Measurements from ENCODE around the gene FYN.
"Not testable (repeated sequence)": the region's sequence is repeated elsewhere in the genome, so short reads cannot be mapped to it uniquely, and the experiment has no call there.

FYN gene

GRCh38 chr6:111791415-111791814 lies 81.8 kb downstream of the FYN start:
- DNase-seq (ENCODE audit: low read depth in 2 of 2): no peak

- DNase-seq (ENCODE audit: low read depth in 2 of 2): no peak
Observed at GRCh38 chr6:111789598-111789997, 83.7 kb downstream of the FYN start.

GRCh38 chr6:111788379-111789276 lies 84.6 kb downstream of the FYN start:
- DNase-seq (ENCODE audit: low read depth in 2 of 2): no peak

GRCh38 chr6:111786151-111786550 lies 87.1 kb downstream of the FYN start:
- DNase-seq (ENCODE audit: low read depth in 2 of 2): not testable (repeated sequence)

- no peak for DNase-seq (ENCODE audit: low read depth in 2 of 2)
Observed at GRCh38 chr6:111784433-111784832, 88.8 kb downstream of the FYN start.

GRCh38 chr6:111782887-111783466 lies 90.3 kb downstream of the FYN start:
- DNase-seq (ENCODE audit: low read depth in 2 of 2): no peak

- no peak for DNase-seq (ENCODE audit: low read depth in 2 of 2)
Observed at GRCh38 chr6:111782192-111782809, 91.0 kb downstream of the FYN start.

- DNase-seq (ENCODE audit: low read depth in 2 of 2): no peak
Observed at GRCh38 chr6:111781041-111781708, 92.1 kb downstream of the FYN start.

GRCh38 chr6:111780393-111780792 lies 92.9 kb downstream of the FYN start:
- DNase-seq (ENCODE audit: low read depth in 2 of 2): no peak

- no peak for DNase-seq (ENCODE audit: low read depth in 2 of 2)
Observed at GRCh38 chr6:111779660-111780059, 93.6 kb downstream of the FYN start.

GRCh38 chr6:111779031-111779430 lies 94.2 kb downstream of the FYN start:
- no peak for DNase-seq (ENCODE audit: low read depth in 2 of 2)

- no peak for DNase-seq (ENCODE audit: low read depth in 2 of 2)
Observed at GRCh38 chr6:111777357-111777756, 95.9 kb downstream of the FYN start.

- no peak for DNase-seq (ENCODE audit: low read depth in 2 of 2)
Observed at GRCh38 chr6:111776236-111777221, 96.7 kb downstream of the FYN start.

- no peak for DNase-seq (ENCODE audit: low read depth in 2 of 2)
Observed at GRCh38 chr6:111775145-111775922, 97.9 kb downstream of the FYN start.

GRCh38 chr6:111774346-111774703 lies 98.9 kb downstream of the FYN start:
- no peak for DNase-seq (ENCODE audit: low read depth in 2 of 2)

GRCh38 chr6:111773501-111774345 lies 99.5 kb downstream of the FYN start:
- DNase-seq (ENCODE audit: low read depth in 2 of 2): no peak

- no peak for DNase-seq (ENCODE audit: low read depth in 2 of 2)
Observed at GRCh38 chr6:111772381-111772780, 100.9 kb downstream of the FYN start.

GRCh38 chr6:111771629-111772028 lies 101.6 kb downstream of the FYN start:
- DNase-seq (ENCODE audit: low read depth in 2 of 2): no peak

GRCh38 chr6:111771094-111771432 lies 102.2 kb downstream of the FYN start:
- no peak for DNase-seq (ENCODE audit: low read depth in 2 of 2)

Data from stimulated activated CD4-positive, alpha-beta T cell treated with anti-CD3 and anti-CD28 coated beads, Interleukin-15, amount 100 ng/mL, for 48 hours (primary cell).